ENCODE results near the gene MAD1L1.

MAD1L1 gene

DNA sequence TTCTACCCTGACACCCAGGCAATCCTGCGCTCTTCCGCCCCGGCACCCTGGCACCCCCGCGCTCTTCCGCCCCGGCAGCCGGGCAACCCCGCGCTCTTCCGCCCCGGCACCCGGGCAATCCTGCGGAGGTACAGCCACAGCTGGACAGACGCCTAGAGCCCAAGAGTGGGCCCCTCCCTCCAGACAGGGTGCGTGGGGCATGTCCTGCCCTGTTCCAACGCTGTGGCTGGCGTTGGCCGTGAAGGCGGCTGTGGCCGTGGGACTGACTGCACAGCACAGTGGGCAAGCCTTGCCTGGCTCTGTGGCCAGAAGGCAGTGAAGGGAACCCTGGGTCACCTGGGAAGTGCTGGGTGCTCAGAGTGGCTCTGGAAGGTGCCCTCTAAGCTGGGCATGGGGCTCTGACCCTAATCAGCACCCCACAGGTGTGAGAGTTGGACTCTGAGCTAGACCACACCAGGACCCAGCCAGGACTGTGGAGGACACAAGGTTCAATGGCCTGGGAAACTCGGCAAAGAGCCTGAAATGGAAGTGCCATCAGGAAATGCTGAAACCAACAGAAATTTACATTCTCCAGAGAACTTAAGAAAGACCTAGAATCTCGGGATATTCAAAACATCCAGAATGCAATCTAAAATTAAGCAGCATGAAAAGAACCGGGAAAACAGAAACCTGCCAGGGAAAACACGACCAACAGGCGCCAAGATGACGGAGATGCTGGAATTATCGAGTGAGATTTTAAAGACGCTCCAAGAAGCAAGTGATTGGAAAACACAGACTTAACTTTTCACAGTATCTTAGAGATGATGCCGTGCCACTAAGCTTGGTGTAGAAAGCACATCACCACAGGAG, 309.1 kb downstream of the MAD1L1 start:
- H3K4me3 ChIP-seq (ENCODE audit: low read depth, low read length) = no peak overlapping the region
- TF ChIP-seq CTCF (IDR thresholded peaks at IDR 0.05; ENCODE audit: low read depth, low read length) = no peak
- no peaks in the 10 kb centered on the region for H3K27me3 ChIP-seq
- no peak for DNase-seq
- H3K9me3 ChIP-seq = no peaks in the 10 kb centered on the region
- no peaks in the 10 kb centered on the region; the same call in 1 of the 2 replicates for H3K36me3 ChIP-seq
- H3K4me1 ChIP-seq = peaks cover 21% of the 10 kb centered on the region

- Histone ChIP-seq H3K36me3 (no peaks in the 10 kb centered on the region; the same call in 1 of the 2 replicates), H3K27me3 (no peaks in the 10 kb centered on the region), H3K4me1 (peaks cover 21% of the 10 kb centered on the region), H3K9me3 (no peaks in the 10 kb centered on the region), H3K4me3 (ENCODE audit: low read depth, low read length) (no peak overlapping the region)
- DNase-seq = no peak
- TF ChIP-seq CTCF (IDR thresholded peaks at IDR 0.05; ENCODE audit: low read depth, low read length) = peak; percentile 27; the same call in 1 of the 2 replicates
Measured at GRCh38 chr7:1922870-1923236, 309.9 kb downstream of the MAD1L1 start.

DNA sequence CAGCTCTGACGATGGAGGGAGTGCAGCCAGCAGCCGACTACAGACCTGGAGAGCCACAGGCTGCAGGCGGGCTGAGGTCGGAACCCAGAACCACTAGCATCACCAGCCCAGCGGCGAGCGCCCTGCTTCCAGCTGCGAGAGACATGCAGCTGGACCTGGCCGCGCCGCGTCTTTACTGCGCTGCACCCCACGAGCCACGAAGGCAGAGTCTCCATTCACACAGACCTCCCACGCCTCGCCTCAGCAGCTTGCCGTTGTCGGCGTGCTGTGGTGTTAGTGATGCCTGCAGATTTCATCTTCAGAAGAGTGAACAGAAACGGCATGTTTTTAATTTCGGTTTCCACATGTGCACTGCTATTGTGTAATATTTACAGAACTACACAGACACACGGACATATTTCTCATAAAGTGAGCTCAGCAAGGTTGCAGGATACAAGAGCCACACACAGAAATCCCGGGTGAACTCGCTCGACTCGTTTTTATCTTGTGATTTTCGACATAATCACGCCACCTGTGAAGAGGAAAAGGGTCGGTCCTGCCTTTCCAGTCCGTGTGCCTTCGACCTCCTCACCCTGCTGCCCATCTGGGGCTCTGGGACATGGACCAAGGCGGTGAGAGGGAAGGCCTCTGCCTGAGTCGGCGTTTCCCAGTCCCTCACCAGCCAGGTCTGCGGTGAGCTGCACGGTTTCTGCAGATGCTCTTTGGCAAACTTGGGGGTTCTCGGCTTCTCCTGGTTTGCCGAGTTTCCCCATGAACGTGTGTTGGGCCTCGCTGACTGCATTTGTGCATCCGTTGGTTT, 310.5 kb downstream of the MAD1L1 start:
- DNase-seq = peak; percentile 66

GRCh38 chr7:1920881-1921280, 311.9 kb downstream of the MAD1L1 start:
- Histone ChIP-seq H3K36me3 (no peaks in the 10 kb centered on the region; the same call in 1 of the 2 replicates), H3K27me3 (no peaks in the 10 kb centered on the region), H3K4me3 (ENCODE audit: low read depth, low read length) (no peak overlapping the region), H3K9me3 (no peaks in the 10 kb centered on the region), H3K4me1 (peaks cover 24% of the 10 kb centered on the region)
- no peak for TF ChIP-seq CTCF (IDR thresholded peaks at IDR 0.05; ENCODE audit: low read depth, low read length)
- no peak for DNase-seq

More for the DNA sequence above, 310.5 kb downstream of the MAD1L1 start:
- peak overlapping the region; percentile 34 for H3K4me3 ChIP-seq (ENCODE audit: low read depth, low read length)
- H3K27me3 ChIP-seq = no peaks in the 10 kb centered on the region
- H3K9me3 ChIP-seq = no peaks in the 10 kb centered on the region
- TF ChIP-seq CTCF (IDR thresholded peaks at IDR 0.05; ENCODE audit: low read depth, low read length) = no peak
- no peaks in the 10 kb centered on the region; the same call in 1 of the 2 replicates for H3K36me3 ChIP-seq
- peaks cover 24% of the 10 kb centered on the region for H3K4me1 ChIP-seq

DNA sequence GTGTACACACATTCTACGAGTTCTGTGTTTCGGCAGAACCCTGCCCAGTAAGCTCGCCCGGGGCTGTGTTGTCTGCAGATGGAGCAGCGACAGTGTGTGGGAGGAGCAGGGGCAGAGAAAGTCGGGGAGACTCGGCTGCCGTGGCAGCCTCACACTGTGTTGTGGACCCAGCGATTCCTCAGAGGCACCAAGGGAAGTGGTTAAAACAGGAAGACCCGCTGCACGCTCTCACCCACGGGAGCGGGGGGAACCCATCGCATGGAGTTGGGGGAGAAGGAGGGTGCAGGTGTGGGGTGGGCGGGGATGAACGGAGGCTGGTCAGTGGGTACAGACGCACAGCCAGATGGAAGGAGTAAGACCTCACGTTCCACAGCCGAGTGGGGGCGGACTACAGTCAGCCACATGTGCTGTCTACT, 312.5 kb downstream of the MAD1L1 start:
- no peaks in the 10 kb centered on the region for H3K9me3 ChIP-seq
- TF ChIP-seq CTCF (IDR thresholded peaks at IDR 0.05; ENCODE audit: low read depth, low read length) = no peak
- no peaks in the 10 kb centered on the region for H3K27me3 ChIP-seq
- no peak for DNase-seq
- no peaks in the 10 kb centered on the region; the same call in 1 of the 2 replicates for H3K36me3 ChIP-seq
- no peak overlapping the region for H3K4me3 ChIP-seq (ENCODE audit: low read depth, low read length)
- peaks cover 20% of the 10 kb centered on the region for H3K4me1 ChIP-seq

All from BE2C (cell line).